ENCODE measurements around the gene MRPL54.
A peak's percentile ranks its signal among the peaks of the same experiment; 100 is the strongest.
"Not testable (repeated sequence)": the region's sequence is repeated elsewhere in the genome, so short reads cannot be mapped to it uniquely, and the experiment has no call there.

The MRPL54 gene

DNA sequence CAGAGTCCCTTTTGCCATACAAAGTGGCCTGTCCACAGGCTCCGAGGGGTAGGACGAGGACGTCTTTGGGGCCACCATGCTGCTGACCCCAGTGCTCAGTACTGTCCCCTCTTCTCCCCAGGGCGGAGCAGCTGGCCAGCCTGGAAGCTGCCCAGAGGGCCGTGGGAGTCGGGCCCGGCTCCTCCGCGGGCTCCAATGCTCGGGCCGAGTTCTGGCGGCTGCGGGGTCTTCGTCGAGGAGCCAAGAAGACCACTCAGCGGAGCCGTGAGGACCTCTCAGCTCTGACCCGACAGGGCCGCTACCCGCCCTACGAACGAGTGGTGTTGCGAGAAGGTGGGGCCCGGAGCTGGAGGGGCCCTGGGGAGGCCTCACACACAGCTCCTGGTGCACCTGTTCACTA, 22.1 kb upstream of the MRPL54 start:
- no peak for DNase-seq (ENCODE audit: low read depth)

DNA sequence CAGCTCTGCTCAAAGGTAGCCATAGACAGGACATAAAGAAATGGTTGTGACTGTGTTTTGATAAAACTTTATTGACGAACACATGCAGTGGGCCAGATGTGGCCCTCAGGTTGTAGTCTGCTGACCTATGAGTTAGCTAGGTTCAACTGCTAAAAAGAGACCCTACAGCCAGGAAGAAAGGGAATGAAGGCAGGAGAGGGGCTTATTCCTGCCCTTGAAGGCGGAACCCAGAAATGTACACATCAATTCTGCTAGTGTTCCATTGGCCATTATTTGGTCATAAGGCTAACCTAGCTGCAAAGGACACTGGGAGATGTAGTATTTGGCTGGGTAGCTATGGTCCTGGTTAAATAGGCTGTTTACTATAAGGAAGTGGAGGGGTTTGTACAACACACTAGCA, 19.0 kb upstream of the MRPL54 start:
- no peak for DNase-seq (ENCODE audit: low read depth)

- DNase-seq (ENCODE audit: low read depth) = no peak
Measured at GRCh38 chr19:3745363-3746045, 17.0 kb upstream of the MRPL54 start.

DNA sequence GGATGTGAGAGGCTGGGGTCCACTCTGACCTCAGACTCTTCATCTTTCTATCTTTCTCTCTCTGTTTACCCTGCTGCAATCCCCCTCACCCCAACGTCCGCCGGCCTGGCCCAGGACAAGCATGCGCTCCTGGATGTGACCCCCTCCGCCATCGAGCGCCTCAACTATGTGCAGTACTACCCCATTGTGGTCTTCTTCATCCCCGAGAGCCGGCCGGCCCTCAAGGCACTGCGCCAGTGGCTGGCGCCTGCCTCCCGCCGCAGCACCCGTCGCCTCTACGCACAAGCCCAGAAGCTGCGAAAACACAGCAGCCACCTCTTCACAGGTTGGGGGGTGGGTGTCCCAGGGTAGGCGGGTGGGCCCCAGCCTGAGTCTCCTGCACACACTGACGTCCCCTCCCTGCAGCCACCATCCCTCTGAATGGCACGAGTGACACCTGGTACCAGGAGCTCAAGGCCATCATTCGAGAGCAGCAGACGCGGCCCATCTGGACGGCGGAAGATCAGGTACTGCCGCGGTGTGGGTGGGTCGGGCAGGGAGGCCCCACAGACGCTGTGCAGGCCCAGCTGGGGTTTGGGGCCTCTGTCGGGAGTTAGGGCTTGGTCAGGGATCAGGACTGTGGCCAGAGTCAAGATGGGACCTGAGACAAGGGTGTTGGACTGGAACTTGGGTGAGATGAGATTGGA, 16.0 kb upstream of the MRPL54 start:
- DNase-seq (ENCODE audit: low read depth) = no peak

DNA sequence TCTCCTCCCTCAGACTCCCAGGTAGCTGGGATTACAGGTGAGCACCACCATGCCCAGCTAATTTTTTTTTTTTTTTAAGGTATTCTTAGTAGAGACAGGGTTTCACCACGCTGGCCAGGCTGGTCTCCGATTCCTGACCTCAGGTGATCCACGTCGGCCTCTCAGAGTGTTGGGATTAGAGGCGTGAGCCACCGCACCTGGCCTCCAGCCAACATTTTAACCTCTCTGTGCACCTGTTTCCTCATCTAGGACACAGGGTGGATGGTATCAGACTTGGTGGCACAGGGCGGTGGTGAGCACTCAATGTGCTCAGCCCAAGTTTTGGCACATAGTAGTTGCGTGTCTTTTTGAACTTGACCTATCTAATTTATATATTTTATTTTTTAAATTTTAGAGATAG, 13.5 kb upstream of the MRPL54 start:
- DNase-seq (ENCODE audit: low read depth) = no peak

DNA sequence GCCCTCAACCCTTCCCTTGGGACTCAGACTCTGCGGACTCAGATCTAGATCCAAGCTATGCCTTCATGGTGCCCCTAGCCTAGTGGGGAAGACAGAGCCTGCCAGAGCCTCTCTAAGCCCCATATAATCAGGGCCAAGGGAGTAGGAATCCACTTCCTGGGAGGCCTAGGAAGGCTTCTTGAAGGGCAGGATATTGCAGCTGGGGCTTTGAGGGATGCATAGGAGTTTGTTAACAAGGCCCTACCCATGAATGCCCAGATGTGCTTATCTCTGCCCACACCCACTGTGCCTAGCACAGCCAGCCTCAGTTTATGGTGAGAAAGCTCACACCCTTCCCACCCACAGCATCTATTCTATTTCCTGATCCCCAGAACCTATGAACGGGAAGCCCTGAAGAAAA, 12.3 kb upstream of the MRPL54 start:
- no peak for DNase-seq (ENCODE audit: low read depth)

DNA sequence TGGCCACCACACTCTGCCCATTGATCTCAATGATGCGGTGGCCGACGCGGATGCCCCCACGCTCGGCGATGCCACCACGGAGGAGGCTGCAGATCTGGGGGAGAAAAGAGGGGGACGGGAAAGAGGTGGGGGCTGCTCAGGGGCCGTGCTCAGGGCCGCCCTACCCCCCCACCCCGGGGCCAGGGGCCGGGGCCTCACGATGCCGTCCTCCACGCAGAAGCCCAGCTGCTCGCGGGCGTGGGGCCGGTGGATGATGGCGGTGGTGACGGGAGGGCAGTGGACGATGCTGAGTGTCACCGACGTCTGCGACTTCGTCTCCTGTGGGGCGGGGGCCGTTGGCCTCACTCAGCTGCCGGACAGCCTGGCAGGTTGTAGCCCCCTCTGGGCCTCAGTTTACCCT, 11.2 kb upstream of the MRPL54 start:
- no peak for DNase-seq (ENCODE audit: low read depth)

DNA sequence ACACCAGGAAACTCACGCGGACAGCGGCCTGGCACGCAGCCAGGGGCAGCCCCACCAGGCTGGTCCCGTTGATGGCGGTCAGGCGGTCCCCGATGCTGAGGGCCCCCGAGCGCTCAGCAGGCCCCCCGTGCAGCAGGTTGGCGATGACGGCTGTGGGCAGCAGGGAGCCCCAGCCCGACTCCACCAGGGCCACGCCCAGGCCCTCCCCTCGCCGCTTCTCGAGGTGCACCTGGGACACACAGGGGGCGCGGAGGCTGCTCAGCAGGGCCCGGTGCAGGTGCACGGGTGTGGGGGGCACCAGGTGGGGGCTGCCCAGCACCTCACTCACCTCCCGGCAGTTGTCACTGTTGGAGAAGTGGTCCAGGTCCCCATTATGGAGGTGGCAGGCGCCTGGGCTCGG, 10.0 kb upstream of the MRPL54 start:
- DNase-seq (ENCODE audit: low read depth) = no peak

- DNase-seq (ENCODE audit: low read depth) = no peak
Measured at GRCh38 chr19:3753631-3754410, 8.7 kb upstream of the MRPL54 start.

DNA sequence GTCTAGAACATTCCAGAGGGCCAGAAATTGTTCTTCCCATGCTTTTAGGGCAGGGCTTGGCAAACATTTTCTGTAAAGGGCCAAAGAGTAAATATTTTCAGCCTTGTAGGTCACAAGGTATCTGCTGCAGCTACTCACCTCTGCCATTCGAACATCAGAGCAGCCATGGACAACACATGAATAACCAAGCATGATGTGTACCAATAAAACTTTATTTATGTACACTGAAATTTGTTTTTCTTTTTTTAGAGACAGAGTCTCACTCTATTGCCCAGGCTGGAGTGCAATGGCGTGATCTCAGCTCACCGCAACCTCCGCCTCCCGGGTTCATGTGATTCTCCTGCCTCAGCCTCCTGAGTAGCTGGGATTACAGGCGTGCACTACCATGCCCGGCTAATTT, 4.8 kb upstream of the MRPL54 start:
- DNase-seq (ENCODE audit: low read depth) = not testable (repeated sequence)

GRCh38 chr19:3758297-3758696, 4.2 kb upstream of the MRPL54 start:
- not testable (repeated sequence) for DNase-seq (ENCODE audit: low read depth)

- DNase-seq (ENCODE audit: low read depth) = no peak
Measured at GRCh38 chr19:3759482-3760254, 2.8 kb upstream of the MRPL54 start.

GRCh38 chr19:3760871-3761361, 1.6 kb upstream of the MRPL54 start:
- no peak for DNase-seq (ENCODE audit: low read depth)

DNA sequence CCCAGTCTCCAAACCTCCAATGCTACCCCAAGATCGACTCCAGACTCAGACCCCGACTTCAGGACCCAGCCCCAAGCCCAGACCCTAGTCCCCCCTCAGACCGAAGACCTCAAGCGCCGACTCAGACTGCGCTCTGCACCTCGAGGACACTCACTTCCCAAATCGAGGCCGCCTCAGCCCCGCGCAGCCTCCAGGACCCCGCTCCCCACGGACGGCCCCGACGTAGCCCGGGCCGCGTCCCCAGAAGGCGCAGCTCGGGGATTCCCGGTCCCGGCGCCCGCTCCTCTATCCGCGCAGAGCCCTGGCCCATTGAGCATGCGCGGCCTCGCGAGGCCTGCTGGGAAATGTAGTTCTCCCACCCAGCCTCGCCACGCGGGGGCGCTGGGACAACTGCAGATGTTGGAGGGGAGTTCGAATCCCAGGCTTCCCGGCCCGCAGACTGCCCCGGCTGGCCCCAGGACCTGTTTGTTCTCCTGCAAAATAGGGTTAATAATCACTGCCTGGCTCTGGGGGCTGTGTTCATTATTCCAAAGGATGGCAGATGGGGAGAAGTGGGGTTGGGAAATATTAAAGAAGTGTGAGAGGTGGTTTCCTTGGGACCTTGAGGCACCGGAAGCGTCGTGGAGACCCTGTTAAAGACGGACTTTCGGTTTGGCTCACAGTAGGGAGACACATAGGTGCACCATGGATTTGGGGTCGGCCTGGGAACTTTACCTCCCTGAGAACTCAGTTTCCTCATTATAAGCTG, 926 bp upstream of the MRPL54 start, which contains the start of gene APBA3:
Gene APBA3, minus strand, starts transcription at position 311 of the 748 bp plus-strand sequence. CDS start 1,428 bp downstream, outside the sequence.
- DNase-seq (ENCODE audit: low read depth) = peak; percentile 80

GRCh38 chr19:3762130-3762473, 380 bp upstream of the MRPL54 start:
- DNase-seq (ENCODE audit: low read depth) = no peak

DNA sequence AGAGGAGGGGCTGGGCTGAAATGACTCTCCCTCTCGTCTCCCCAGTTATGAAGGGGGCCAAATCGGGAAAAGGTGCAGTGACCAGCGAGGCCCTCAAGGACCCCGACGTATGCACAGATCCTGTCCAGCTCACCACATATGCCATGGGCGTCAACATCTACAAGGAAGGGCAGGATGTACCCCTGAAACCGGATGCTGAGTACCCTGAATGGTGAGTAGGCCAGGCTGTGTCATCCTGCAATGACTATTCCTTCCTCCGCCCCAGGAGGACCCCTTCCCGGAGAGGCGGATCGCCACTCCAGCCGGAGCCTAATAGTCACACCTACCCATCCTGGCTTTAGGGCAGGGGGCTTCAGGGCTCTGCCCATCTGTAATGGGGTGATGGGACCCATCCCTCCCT, 2.6 kb downstream of the MRPL54 start:
- no peak for DNase-seq (ENCODE audit: low read depth)

- not testable (repeated sequence) for DNase-seq (ENCODE audit: low read depth)
Measured at GRCh38 chr19:3765757-3766156, 3.3 kb downstream of the MRPL54 start.

- DNase-seq (ENCODE audit: low read depth) = no peak
Measured at GRCh38 chr19:3766520-3766919, 4.0 kb downstream of the MRPL54 start.

DNA sequence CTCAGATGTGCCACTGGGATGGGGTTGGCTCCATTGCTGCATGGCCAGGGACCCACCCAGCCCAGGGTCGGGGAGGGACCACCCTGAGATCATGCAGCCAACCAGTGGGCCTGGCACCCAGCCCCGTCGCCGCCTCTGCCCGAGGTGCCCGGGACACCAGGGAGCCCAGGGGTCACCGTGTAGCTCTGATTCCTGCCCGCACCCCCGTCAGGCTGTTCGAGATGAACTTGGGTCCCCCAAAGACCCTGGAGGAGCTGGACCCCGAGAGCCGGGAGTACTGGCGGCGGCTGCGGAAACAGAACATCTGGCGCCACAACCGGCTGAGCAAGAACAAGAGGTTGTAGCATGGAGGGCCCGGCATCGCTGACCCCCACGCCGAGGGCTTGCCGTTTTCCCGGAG, 4.6 kb downstream of the MRPL54 start:
- DNase-seq (ENCODE audit: low read depth) = no peak

DNA sequence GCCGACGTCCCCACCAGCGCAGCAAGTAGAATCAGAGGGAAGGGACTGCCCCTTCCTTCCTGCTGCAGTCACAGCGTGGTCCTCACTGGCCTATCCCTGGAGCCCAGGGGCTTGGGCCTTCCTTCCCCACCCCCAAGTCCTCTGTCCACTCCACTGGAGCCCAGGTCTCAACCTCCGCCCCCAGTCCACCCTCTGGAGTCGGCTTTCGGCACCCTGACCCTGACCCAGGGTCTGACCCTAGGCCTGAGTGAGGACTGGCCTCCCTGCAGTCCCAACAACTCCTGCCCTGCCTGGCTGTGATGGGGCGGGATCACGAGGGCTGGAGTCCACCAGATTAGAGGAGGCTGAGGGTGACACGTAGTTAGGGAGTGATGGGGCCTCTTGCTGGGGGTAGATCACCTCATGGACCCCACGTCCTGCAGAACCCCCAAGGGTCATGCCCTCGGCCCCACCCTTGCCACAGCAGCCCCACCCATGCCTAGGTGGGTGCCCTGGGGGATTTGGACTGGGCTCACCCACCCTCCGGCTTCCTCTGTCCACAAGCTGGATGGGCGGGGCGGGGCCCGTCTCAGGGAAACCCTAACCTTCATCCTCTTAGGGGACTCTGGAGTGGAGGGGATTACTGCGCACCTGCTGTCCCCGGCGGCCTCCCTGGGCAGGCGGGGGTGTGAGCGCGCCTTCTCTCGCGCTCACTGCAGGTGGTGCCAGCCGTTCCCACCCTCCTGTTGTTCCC, 5.7 kb downstream of the MRPL54 start:
- no peak for DNase-seq (ENCODE audit: low read depth)

GRCh38 chr19:3768748-3769099, 6.2 kb downstream of the MRPL54 start:
- DNase-seq (ENCODE audit: low read depth) = no peak
